Activated naive CD8-positive, alpha-beta T cell treated with anti-CD3 and anti-CD28 coated beads, Interleukin-2, amount 50 U/mL, for 16 hours (primary cell): ENCODE data around the gene CDH15.

Experiments
- DNase-seq: peaks from one replicate; pipeline ENCODE4 v3.0.0-alpha.2; 2020; ENCODE audit warnings: low read depth, low spot score

Gene CDH15

GRCh38 chr16:89171216-89172170, at the start of gene CDH15:
TSS of gene CDH15 (plus strand) at chr16:89171748. CDS start at chr16:89171832, 84 bp downstream.
- DNase-seq = peak; percentile 85

GRCh38 chr16:89122322-89122851, 49.2 kb upstream of the CDH15 start:
- peak; percentile 17 for DNase-seq

- no peak for DNase-seq
Observed at GRCh38 chr16:89123001-89123830, 48.3 kb upstream of the CDH15 start.

- no peak for DNase-seq
Observed at GRCh38 chr16:89123831-89124100, 47.8 kb upstream of the CDH15 start.

GRCh38 chr16:89129378-89129777, 42.2 kb upstream of the CDH15 start:
- DNase-seq = no peak

- DNase-seq = no peak
Observed at GRCh38 chr16:89130448-89130847, 41.1 kb upstream of the CDH15 start.

GRCh38 chr16:89131783-89132182, 39.8 kb upstream of the CDH15 start:
- no peak for DNase-seq

GRCh38 chr16:89132194-89133005, 39.1 kb upstream of the CDH15 start:
- no peak for DNase-seq

GRCh38 chr16:89133457-89134127, 38.0 kb upstream of the CDH15 start:
- DNase-seq = no peak

GRCh38 chr16:89134269-89134668, 37.3 kb upstream of the CDH15 start:
- no peak for DNase-seq

GRCh38 chr16:89135166-89135565, 36.4 kb upstream of the CDH15 start:
- no peak for DNase-seq

- DNase-seq = no peak
Observed at GRCh38 chr16:89135971-89136765, 35.4 kb upstream of the CDH15 start.

GRCh38 chr16:89136931-89137330, 34.6 kb upstream of the CDH15 start:
- no peak for DNase-seq

- no peak for DNase-seq
Observed at GRCh38 chr16:89137666-89138512, 33.7 kb upstream of the CDH15 start.

GRCh38 chr16:89138513-89138795, 33.1 kb upstream of the CDH15 start:
- DNase-seq = no peak

- no peak for DNase-seq
Observed at GRCh38 chr16:89138843-89139520, 32.6 kb upstream of the CDH15 start.

- DNase-seq = no peak
Observed at GRCh38 chr16:89139907-89140361, 31.6 kb upstream of the CDH15 start.

- DNase-seq = no peak
Observed at GRCh38 chr16:89140401-89140800, 31.1 kb upstream of the CDH15 start.
